GM18867 (cell line): ENCODE data around the gene ABRAXAS1.

Experiments
- ATAC-seq: cut with Tn5 transposase; IDR thresholded peaks from one replicate; pipeline ENCODE4 v1.9.1; 2021; ENCODE audit warnings: mild to moderate bottlenecking, moderate library complexity; ENCODE audit not compliant: unreplicated experiment

The ABRAXAS1 gene

DNA sequence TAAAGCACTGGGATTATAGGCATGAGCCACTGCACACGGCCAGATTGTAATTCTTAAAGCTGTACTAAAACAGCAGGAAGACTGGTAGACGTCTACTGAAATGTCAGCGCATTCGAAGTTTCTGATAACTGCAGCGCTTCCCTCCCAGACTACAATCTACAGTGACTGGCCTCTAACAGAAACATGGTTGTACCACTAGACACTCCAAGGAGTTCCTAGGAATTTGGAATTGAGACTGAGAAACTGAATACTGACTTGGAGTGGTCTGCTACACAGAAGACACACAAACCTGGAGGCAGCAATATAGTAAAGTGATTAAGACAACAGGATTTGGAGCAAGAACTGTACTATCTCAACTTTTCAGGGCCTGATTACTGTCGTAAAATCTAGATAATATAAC is 30.2 kb downstream of the ABRAXAS1 start:
- ATAC-seq = no peak

DNA sequence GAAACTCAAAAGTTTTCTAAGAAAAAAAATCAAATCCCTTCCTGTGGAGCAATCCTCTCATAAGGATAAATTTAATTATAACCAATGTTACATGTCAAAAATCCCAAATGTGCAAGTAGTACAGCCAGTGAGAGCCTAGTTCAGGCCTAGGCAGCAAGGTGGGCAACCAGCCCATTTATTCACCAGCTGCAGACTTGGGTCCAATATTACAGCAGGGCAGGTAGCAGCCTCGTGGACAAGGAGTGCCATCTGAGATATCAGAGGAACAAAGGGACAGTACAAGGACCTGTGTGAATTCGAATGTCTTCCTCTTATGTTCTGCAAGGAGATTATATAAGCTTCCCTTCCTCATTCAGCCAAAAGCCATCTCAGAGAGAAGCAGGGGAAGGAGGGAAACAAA is 35.9 kb downstream of the ABRAXAS1 start:
- ATAC-seq = no peak

DNA sequence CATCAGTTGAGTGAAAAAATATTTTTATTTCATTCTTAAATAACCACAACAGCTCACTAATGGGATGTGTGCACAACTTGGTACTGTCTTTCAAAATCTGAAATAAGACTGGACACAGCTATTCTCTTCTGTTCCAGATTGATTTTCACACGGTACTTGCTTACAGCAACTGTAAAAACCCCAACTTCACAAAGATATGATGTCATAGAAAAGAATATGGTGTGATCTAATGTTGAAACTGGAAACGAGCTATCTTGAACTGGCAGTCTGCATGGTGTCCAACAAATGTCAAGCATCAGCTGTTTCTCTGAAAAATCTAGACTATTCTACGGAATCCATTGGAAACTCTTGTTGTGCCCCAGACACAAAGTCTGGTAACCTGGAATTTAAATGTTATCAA is 44.0 kb downstream of the ABRAXAS1 start:
- ATAC-seq = no peak

DNA sequence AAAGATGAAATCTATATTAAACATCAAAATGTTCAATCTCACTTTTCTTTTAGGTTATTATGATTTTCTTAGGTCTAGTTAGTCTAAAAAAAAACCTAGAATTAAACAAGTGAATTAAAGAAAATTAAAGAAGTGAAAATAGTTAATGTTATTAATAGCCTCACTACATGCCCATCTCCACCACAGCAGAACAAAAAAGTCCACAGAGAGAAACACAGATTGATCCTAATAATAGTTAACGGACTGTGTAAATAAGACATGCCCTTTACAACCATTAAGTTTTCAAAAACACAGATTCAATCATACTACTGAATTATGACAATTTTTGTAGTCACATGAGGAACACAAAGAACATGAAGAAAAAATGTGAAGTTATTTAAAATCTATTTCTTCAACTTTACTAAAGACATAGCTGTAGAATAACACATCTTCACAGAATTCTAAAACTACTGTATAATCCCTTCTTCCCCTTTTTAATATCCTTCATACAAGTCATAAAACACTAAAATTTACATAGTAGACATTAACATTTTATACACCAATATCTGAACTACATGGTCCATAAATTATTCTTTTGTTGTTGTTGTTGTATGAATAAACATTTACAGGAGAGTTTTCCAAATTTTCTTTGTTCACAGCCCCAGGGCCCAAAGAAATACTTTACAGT is 44.6 kb downstream of the ABRAXAS1 start:
- no peak for ATAC-seq

DNA sequence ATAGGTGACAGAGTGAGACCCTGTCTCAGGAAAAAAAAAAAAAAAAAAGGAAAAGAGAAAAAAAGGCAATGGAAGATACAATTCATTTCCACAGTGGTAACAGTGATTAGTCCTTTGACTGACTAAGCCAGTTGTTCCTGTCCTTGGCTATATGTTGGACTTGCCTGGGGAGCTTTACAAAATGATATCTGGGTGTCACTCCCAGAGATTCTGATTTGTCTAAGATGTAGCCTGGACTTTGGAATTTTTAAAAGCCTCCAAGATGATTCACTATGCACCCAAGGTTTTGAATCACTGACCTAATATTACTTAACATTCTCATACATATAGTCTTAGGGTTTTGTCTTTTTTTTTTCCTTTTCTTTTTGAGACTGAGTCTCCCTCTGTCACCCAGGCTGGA is 46.2 kb downstream of the ABRAXAS1 start:
- ATAC-seq = no peak

DNA sequence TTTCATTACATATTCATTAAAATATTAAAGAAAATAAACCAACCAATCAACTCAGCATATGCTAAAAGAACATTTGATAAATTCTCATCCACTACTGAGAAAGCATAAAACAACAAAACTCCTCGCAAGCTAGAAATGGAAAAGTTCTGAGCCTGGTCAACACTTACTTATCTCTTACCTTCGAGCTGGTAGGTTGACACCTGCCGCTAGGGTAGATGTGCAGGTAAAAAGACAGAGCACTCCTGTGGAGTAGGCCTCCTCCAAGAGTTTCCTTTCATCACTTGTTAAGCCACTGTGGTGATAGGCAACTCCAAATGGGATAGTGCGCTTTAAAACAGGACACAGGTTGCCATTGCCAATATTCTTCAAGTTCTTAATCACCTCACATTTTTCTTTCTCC is 48.2 kb downstream of the ABRAXAS1 start:
- ATAC-seq = no peak

DNA sequence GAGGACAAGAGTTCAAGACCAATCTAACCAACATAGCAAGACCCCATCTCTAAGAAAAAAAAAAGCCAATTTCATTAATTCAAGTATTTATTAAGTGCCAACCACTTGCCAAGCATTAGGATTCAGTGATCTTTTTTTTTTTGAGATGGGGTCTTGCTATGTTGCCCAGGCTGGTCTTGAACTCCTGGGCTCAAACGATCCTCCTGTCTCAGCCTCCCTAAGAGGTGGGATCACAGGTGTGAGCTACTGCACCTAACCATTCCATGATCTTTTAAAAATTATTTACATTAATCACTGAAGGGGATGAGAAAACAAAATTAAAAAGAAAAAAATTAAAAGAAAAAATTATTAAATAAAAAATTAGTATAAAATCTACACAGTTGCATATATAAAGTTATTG is 53.7 kb downstream of the ABRAXAS1 start:
- no peak for ATAC-seq

DNA sequence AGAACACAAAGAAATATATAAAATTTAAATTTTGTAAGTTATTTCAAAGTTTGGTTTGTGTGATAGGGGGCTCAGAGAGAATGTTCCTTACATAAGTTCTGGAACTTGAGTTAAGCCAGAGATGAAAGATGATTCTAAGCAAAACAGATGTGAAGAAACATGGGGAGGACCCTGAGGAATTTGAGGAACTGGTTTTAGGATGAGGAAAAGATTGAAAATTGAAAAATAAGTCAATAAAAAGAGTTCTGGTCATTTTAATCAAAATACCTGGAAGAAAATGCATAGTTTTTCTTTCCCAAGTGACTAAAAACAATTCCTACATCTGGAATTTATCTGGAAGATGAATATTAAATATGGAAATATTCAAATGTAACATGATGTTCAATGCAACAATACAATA is 66.7 kb downstream of the ABRAXAS1 start:
- ATAC-seq = no peak

DNA sequence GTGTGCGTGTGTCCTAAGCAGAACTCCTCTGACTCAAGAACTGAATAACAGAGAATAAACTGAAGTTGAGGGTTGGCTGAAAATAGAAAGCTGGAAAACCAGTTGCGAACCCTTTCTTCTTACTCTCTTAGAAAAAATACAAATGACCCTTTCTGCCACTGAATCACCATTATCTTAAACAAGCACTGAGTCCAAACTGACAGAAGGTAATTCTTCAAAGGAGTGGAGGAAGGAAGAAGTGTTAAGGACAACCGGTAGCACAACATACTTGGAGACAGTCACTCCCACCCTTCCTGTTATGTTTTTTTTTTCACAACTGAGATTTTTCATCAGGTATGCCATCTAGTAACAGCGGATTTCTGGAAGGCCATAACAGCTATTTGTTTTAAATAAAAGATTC is 67.3 kb downstream of the ABRAXAS1 start:
- ATAC-seq = no peak

DNA sequence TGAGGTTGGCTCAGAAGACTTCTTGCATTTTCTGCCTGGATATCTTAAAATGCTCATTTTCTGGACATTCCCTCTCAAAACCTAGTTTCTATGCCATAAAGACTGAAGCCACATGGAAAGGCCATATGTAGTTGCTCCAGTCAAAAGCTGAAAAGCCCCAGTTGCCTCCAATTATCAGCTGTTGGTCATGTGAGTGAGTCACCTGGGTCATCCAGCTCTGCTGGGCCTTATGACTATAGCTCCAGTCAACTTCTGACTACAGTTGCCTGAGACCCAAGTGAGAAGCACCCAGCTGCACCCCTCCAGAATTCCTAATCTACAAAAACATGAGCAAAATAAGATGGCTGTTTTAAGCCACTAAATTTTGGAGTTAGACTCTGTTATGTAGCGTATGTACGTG is 71.2 kb downstream of the ABRAXAS1 start:
- ATAC-seq = no peak
